ENCODE data around the gene CYBC1. TPM values are rescaled to one million over a fixed set of nuclear protein-coding genes. Genes with fewer than 3 reads are reported as not detected.

The CYBC1 gene
- total RNA-seq, 1 donor from 2014 or later = 372 TPM

- intact Hi-C loops (cut with micrococcal nuclease) = loop anchor here (1.0 to 5.0 kb wide), 12 partner anchors 8 to 588 kb away; partner anchors contain the start of genes CSNK1D, FOXK2, NARF and P4HB
These were observed 632 bp downstream of the CYBC1 start for GRCh38 chr17:82449883-82450356.

- intact Hi-C loops (cut with micrococcal nuclease) = loop anchor here (1.0 to 2.0 kb wide), 5 partner anchors 30 to 419 kb away; partner anchors contain the start of gene RAC3
These were observed 1.2 kb downstream of the CYBC1 start for GRCh38 chr17:82449131-82449882.

- intact Hi-C loops (cut with micrococcal nuclease) = loop anchor here (2.0 kb wide), 1 partner anchor 417 kb away; the partner anchor contains the start of gene RAC3
These were observed 2.7 kb downstream of the CYBC1 start for GRCh38 chr17:82447876-82448275.

GRCh38 chr17:82446649-82447048 is 3.9 kb downstream of the CYBC1 start:
- intact Hi-C loops (cut with micrococcal nuclease) = no loop called here

GRCh38 chr17:82446124-82446523 is 4.4 kb downstream of the CYBC1 start:
- intact Hi-C loops (cut with micrococcal nuclease) = no loop called here

- intact Hi-C loops (cut with micrococcal nuclease) = no loop called here
These were observed 5.0 kb downstream of the CYBC1 start for GRCh38 chr17:82445542-82445941.

GRCh38 chr17:82444941-82445521 is 5.5 kb downstream of the CYBC1 start:
- intact Hi-C loops (cut with micrococcal nuclease) = no loop called here

GRCh38 chr17:82444284-82444893 is 6.2 kb downstream of the CYBC1 start:
- intact Hi-C loops (cut with micrococcal nuclease) = no loop called here

- intact Hi-C loops (cut with micrococcal nuclease) = no loop called here
These were observed 6.9 kb downstream of the CYBC1 start for GRCh38 chr17:82443465-82444283.

- intact Hi-C loops (cut with micrococcal nuclease) = no loop called here
These were observed 7.7 kb downstream of the CYBC1 start for GRCh38 chr17:82442643-82443464.

GRCh38 chr17:82441691-82442487 is 8.7 kb downstream of the CYBC1 start:
- intact Hi-C loops (cut with micrococcal nuclease) = no loop called here

GRCh38 chr17:82440991-82441627 is 9.4 kb downstream of the CYBC1 start:
- intact Hi-C loops (cut with micrococcal nuclease) = no loop called here

GRCh38 chr17:82440469-82440981 is 10.0 kb downstream of the CYBC1 start:
- intact Hi-C loops (cut with micrococcal nuclease) = no loop called here

- intact Hi-C loops (cut with micrococcal nuclease) = no loop called here
These were observed 10.7 kb downstream of the CYBC1 start for GRCh38 chr17:82439829-82440365.

GRCh38 chr17:82439194-82439828 is 11.2 kb downstream of the CYBC1 start:
- intact Hi-C loops (cut with micrococcal nuclease) = no loop called here

- intact Hi-C loops (cut with micrococcal nuclease) = no loop called here
These were observed 12.0 kb downstream of the CYBC1 start for GRCh38 chr17:82438401-82439193.

- intact Hi-C loops (cut with micrococcal nuclease) = no loop called here
These were observed 13.3 kb downstream of the CYBC1 start for GRCh38 chr17:82437325-82437668.

All from T-helper 1 cell treated with Interleukin-12 subunit alpha and Interleukin-12 subunit beta and Interleukin-4 antibody, amounts not matched to agents 30 ng/mL and 1 ng/mL, for 36 hours (primary cell).